NCI-H524 (cell line): ENCODE measurements around the gene CEMIP2.
A peak's percentile ranks its signal among the peaks of the same experiment; 100 is the strongest.

ENCODE experiments used
- DNase-seq, 2 experiments: peaks; one replicate each; lab custom pipeline; 2025; lab: John Stamatoyannopoulos, UW

Gene CEMIP2

GRCh38 chr9:71774920-71775319 is 6.6 kb upstream of the CEMIP2 start:
- peak in 1 of 2 experiments; percentile 6 for DNase-seq

GRCh38 chr9:71772726-71773125 is 4.4 kb upstream of the CEMIP2 start:
- DNase-seq, result no peak

- no peak for DNase-seq
These were observed 1.9 kb upstream of the CEMIP2 start for GRCh38 chr9:71770170-71770569.

- peak in 1 of 2 experiments; percentile 41 for DNase-seq
These were observed 1.2 kb upstream of the CEMIP2 start for GRCh38 chr9:71769175-71770161.

- DNase-seq, result peak in 1 of 2 experiments; percentile 3
These were observed 464 bp downstream of the CEMIP2 start for GRCh38 chr9:71767776-71768321.

- DNase-seq, result no peak
These were observed 1.0 kb downstream of the CEMIP2 start for GRCh38 chr9:71767163-71767775.

GRCh38 chr9:71766663-71767062 is 1.6 kb downstream of the CEMIP2 start:
- DNase-seq, result no peak

GRCh38 chr9:71765693-71766092 is 2.6 kb downstream of the CEMIP2 start:
- DNase-seq, result no peak

GRCh38 chr9:71764891-71765290 is 3.4 kb downstream of the CEMIP2 start:
- peak in 1 of 2 experiments; percentile 11 for DNase-seq

GRCh38 chr9:71764463-71764862 is 3.9 kb downstream of the CEMIP2 start:
- DNase-seq, result peak in 1 of 2 experiments; percentile 65

- no peak for DNase-seq
These were observed 4.5 kb downstream of the CEMIP2 start for GRCh38 chr9:71763832-71764231.

- no peak for DNase-seq
These were observed 5.2 kb downstream of the CEMIP2 start for GRCh38 chr9:71762900-71763653.

GRCh38 chr9:71761938-71762353 is 6.4 kb downstream of the CEMIP2 start:
- peak in 1 of 2 experiments; percentile 4 for DNase-seq

- no peak for DNase-seq
These were observed 7.4 kb downstream of the CEMIP2 start for GRCh38 chr9:71760901-71761300.

- no peak for DNase-seq
These were observed 9.5 kb downstream of the CEMIP2 start for GRCh38 chr9:71758785-71759184.

GRCh38 chr9:71758277-71758676 is 10.0 kb downstream of the CEMIP2 start:
- no peak for DNase-seq

- DNase-seq, result no peak
These were observed 11.6 kb downstream of the CEMIP2 start for GRCh38 chr9:71756753-71757152.

GRCh38 chr9:71755869-71756268 is 12.4 kb downstream of the CEMIP2 start:
- DNase-seq, result peak in 1 of 2 experiments; percentile 42

GRCh38 chr9:71755230-71755629 is 13.1 kb downstream of the CEMIP2 start:
- no peak for DNase-seq

GRCh38 chr9:71754151-71754550 is 14.2 kb downstream of the CEMIP2 start:
- DNase-seq, result no peak

- no peak for DNase-seq
These were observed 15.4 kb downstream of the CEMIP2 start for GRCh38 chr9:71752928-71753327.

GRCh38 chr9:71752352-71752751 is 16.0 kb downstream of the CEMIP2 start:
- no peak for DNase-seq
